ENCODE measurements around the gene ZC3H7B.
"Not testable (repeated sequence)": the region's sequence is repeated elsewhere in the genome, so short reads cannot be mapped to it uniquely, and the experiment has no call there.

Gene ZC3H7B

DNA sequence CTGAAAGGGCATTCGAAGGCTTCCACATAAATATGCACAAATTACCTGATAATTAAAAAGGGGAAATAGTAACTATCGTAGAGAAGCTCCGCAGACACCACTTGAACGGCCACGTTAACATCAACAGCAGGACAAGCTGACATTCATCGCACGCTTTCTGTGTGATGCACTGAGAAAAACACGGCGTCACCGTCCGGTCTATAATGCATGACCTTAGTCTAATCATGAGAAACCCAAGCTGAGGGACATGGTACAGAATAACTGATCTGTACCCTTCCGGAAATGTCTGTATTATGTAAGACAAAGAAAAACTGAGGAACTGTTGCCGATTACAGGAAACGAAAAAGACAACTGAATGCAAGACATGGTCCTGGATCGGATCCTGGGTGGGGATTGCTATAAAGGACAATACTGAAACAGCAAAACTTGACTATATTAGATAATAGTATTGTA, 14.7 kb upstream of the ZC3H7B start:
- peaks cover 29% of the 10 kb centered on the region for H3K79me2 ChIP-seq (ENCODE audit: control insufficient read depth, insufficient read depth, low read length, unreplicated experiment)
- peak overlapping the region; percentile 57 for H3K27ac ChIP-seq (ENCODE audit: low read depth, low read length)
- H3K4me1 ChIP-seq (ENCODE audit: control insufficient read depth, insufficient read depth, low read length, unreplicated experiment), result peaks cover 42% of the 10 kb centered on the region
- H2AFZ ChIP-seq (ENCODE audit: low read length, unreplicated experiment), result no peak overlapping the region
- H3K36me3 ChIP-seq (ENCODE audit: insufficient read depth, low read length), result peaks cover 7% of the 10 kb centered on the region; the same call in 1 of the 2 replicates
- H3K4me3 ChIP-seq (ENCODE audit: low read depth, low read length), result peak overlapping the region; percentile 84
- H3K27me3 ChIP-seq (ENCODE audit: insufficient read depth, low read length), result no peaks in the 10 kb centered on the region

GRCh38 chr22:41288245-41288946, 12.9 kb upstream of the ZC3H7B start:
- Histone ChIP-seq H3K27me3 (ENCODE audit: insufficient read depth, low read length) (no peaks in the 10 kb centered on the region), H3K4me3 (ENCODE audit: low read depth, low read length) (peak overlapping the region; percentile 47), H3K27ac (ENCODE audit: low read depth, low read length) (peak overlapping the region; percentile 90), H3K79me2 (ENCODE audit: control insufficient read depth, insufficient read depth, low read length, unreplicated experiment) (peaks cover 14% of the 10 kb centered on the region), H3K36me3 (ENCODE audit: insufficient read depth, low read length) (no peaks in the 10 kb centered on the region), H2AFZ (ENCODE audit: low read length, unreplicated experiment) (no peak overlapping the region), H3K4me1 (ENCODE audit: control insufficient read depth, insufficient read depth, low read length, unreplicated experiment) (peaks cover 42% of the 10 kb centered on the region)

- H3K79me2 ChIP-seq (ENCODE audit: control insufficient read depth, insufficient read depth, low read length, unreplicated experiment), result peaks cover 5% of the 10 kb centered on the region
- H3K4me3 ChIP-seq (ENCODE audit: low read depth, low read length), result no peak overlapping the region
- H2AFZ ChIP-seq (ENCODE audit: low read length, unreplicated experiment), result no peak overlapping the region
- no peaks in the 10 kb centered on the region for H3K36me3 ChIP-seq (ENCODE audit: insufficient read depth, low read length)
- no peaks in the 10 kb centered on the region for H3K27me3 ChIP-seq (ENCODE audit: insufficient read depth, low read length)
- peak overlapping the region; percentile 81 for H3K27ac ChIP-seq (ENCODE audit: low read depth, low read length)
- H3K4me1 ChIP-seq (ENCODE audit: control insufficient read depth, insufficient read depth, low read length, unreplicated experiment), result peaks cover 36% of the 10 kb centered on the region
Measured at GRCh38 chr22:41289671-41290070, 11.7 kb upstream of the ZC3H7B start.

GRCh38 chr22:41290262-41291221, 10.8 kb upstream of the ZC3H7B start:
- Histone ChIP-seq H3K36me3 (ENCODE audit: insufficient read depth, low read length) (no peaks in the 10 kb centered on the region), H3K27me3 (ENCODE audit: insufficient read depth, low read length) (no peaks in the 10 kb centered on the region), H3K4me1 (ENCODE audit: control insufficient read depth, insufficient read depth, low read length, unreplicated experiment) (peaks cover 32% of the 10 kb centered on the region), H2AFZ (ENCODE audit: low read length, unreplicated experiment) (no peak overlapping the region), H3K27ac (ENCODE audit: low read depth, low read length) (peak overlapping the region; percentile 81), H3K79me2 (ENCODE audit: control insufficient read depth, insufficient read depth, low read length, unreplicated experiment) (no peaks in the 10 kb centered on the region), H3K4me3 (ENCODE audit: low read depth, low read length) (peak overlapping the region; percentile 30; the same call in 1 of the 2 replicates)

DNA sequence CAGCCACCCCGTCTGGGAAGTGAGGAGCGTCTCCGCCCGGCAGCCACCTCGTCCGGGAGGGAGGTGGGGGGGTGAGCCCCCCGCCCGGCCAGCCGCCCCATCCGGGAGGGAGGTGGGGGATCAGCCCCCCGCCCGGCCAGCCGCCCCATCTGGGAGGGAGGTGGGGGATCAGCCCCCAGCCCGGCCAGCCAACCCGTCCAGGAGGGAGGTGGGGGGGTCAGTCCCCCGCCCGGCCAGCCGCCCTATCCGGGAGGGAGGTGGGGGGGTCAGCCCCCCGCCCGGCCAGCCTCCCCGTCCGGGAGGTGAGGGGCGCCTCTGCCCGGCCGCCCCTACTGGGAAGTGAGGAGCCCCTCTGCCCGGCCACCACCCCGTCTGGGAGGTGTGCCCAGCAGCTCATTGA, 6.5 kb upstream of the ZC3H7B start:
- not testable (repeated sequence) for H3K79me2 ChIP-seq (ENCODE audit: control insufficient read depth, insufficient read depth, low read length, unreplicated experiment); H3K4me3 ChIP-seq (ENCODE audit: low read depth, low read length); H3K27me3 ChIP-seq (ENCODE audit: insufficient read depth, low read length); H3K27ac ChIP-seq (ENCODE audit: low read depth, low read length); H2AFZ ChIP-seq (ENCODE audit: low read length, unreplicated experiment); H3K36me3 ChIP-seq (ENCODE audit: insufficient read depth, low read length)
- H3K4me1 ChIP-seq (ENCODE audit: control insufficient read depth, insufficient read depth, low read length, unreplicated experiment), result peaks cover 10% of the 10 kb centered on the region

DNA sequence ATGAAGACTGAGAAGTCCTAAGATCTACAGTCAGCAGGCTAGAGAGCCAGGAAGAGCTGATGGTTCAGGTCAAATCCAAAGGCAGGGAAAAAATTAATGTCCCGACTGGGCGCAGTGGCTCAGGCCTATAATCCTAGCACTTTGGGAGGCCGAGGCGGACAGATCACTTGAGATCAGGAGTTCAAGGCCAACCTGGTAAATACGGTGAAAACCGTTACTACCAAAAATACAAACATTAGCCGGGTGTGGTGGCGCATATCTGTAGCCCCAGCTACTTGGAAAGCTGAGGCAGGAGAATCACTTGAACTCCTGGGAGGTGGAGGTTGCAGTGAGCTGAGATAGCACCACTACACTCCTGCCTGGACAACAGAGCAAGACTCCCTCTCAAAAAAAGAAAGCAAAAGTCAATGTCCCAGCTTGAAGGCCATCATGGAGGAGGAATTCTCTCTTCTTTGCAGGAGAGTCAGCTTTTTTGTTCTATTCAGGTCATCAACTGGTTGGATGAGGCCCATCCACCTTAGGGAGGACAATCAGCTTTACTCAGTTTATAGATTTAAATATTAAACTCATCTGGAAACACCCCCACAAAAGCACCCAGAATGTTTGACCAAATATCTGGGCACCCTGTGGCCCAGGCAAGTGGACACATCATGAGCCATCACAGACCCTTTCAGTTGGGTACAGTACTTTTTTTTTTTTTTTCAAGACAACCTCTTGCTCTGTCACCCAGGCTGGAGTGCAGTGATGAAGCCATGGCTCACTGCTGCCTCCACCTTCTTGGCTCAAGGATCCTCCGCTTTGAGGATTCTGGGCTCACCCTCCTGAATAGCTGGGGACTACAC, 4.3 kb upstream of the ZC3H7B start:
- no peaks in the 10 kb centered on the region for H3K27me3 ChIP-seq (ENCODE audit: insufficient read depth, low read length)
- no peaks in the 10 kb centered on the region for H3K36me3 ChIP-seq (ENCODE audit: insufficient read depth, low read length)
- no peak overlapping the region for H2AFZ ChIP-seq (ENCODE audit: low read length, unreplicated experiment)
- H3K27ac ChIP-seq (ENCODE audit: low read depth, low read length), result no peak overlapping the region
- no peak overlapping the region for H3K4me3 ChIP-seq (ENCODE audit: low read depth, low read length)
- peaks cover 4% of the 10 kb centered on the region for H3K4me1 ChIP-seq (ENCODE audit: control insufficient read depth, insufficient read depth, low read length, unreplicated experiment)
- peaks cover 14% of the 10 kb centered on the region for H3K79me2 ChIP-seq (ENCODE audit: control insufficient read depth, insufficient read depth, low read length, unreplicated experiment)

- peaks cover 16% of the 10 kb centered on the region for H3K4me1 ChIP-seq (ENCODE audit: control insufficient read depth, insufficient read depth, low read length, unreplicated experiment)
- no peaks in the 10 kb centered on the region for H3K27me3 ChIP-seq (ENCODE audit: insufficient read depth, low read length)
- no peak overlapping the region for H3K27ac ChIP-seq (ENCODE audit: low read depth, low read length)
- peak overlapping the region; percentile 33 for H2AFZ ChIP-seq (ENCODE audit: low read length, unreplicated experiment)
- peaks cover 46% of the 10 kb centered on the region for H3K79me2 ChIP-seq (ENCODE audit: control insufficient read depth, insufficient read depth, low read length, unreplicated experiment)
- no peaks in the 10 kb centered on the region for H3K36me3 ChIP-seq (ENCODE audit: insufficient read depth, low read length)
- peak overlapping the region; percentile 88 for H3K4me3 ChIP-seq (ENCODE audit: low read depth, low read length)
Measured at GRCh38 chr22:41300661-41301060, 664 bp upstream of the ZC3H7B start.

GRCh38 chr22:41302021-41302767, 869 bp downstream of the ZC3H7B start:
- peaks cover 57% of the 10 kb centered on the region for H3K79me2 ChIP-seq (ENCODE audit: control insufficient read depth, insufficient read depth, low read length, unreplicated experiment)
- no peaks in the 10 kb centered on the region for H3K27me3 ChIP-seq (ENCODE audit: insufficient read depth, low read length)
- peak overlapping the region; percentile 55 for H3K27ac ChIP-seq (ENCODE audit: low read depth, low read length)
- peaks cover 22% of the 10 kb centered on the region for H3K4me1 ChIP-seq (ENCODE audit: control insufficient read depth, insufficient read depth, low read length, unreplicated experiment)
- no peaks in the 10 kb centered on the region for H3K36me3 ChIP-seq (ENCODE audit: insufficient read depth, low read length)
- H3K4me3 ChIP-seq (ENCODE audit: low read depth, low read length), result peak overlapping the region; percentile 88
- H2AFZ ChIP-seq (ENCODE audit: low read length, unreplicated experiment), result no peak overlapping the region

DNA sequence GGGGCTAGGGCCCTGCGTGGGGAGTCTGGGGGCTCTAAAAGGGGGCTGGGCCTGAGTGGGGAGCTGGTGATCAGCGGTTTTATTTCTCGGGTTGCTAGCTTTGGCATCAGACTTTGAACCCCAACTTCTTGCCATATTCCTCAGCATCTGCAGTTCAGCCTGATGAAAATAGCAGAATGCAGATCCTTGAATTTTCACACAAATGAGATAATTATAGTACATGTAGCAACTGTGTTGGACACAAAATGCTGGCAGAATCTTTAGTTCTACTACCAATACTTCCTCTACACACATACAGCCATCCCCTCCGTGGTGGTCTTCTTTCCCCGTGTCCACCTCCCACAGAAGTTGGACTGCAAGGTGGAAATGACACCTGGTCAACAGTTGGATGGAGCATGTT, 1.5 kb downstream of the ZC3H7B start:
- no peak overlapping the region for H2AFZ ChIP-seq (ENCODE audit: low read length, unreplicated experiment)
- peak overlapping the region; percentile 55; the same call in 1 of the 2 replicates for H3K27ac ChIP-seq (ENCODE audit: low read depth, low read length)
- peaks cover 64% of the 10 kb centered on the region for H3K79me2 ChIP-seq (ENCODE audit: control insufficient read depth, insufficient read depth, low read length, unreplicated experiment)
- peak overlapping the region; percentile 88 for H3K4me3 ChIP-seq (ENCODE audit: low read depth, low read length)
- no peaks in the 10 kb centered on the region for H3K36me3 ChIP-seq (ENCODE audit: insufficient read depth, low read length)
- no peaks in the 10 kb centered on the region for H3K27me3 ChIP-seq (ENCODE audit: insufficient read depth, low read length)
- H3K4me1 ChIP-seq (ENCODE audit: control insufficient read depth, insufficient read depth, low read length, unreplicated experiment), result peaks cover 28% of the 10 kb centered on the region
